HUES64 (cell line): ENCODE measurements around the gene MAPK13.

Source experiments
- H3K27ac ChIP-seq: 2 replicates; pipeline ENCODE4 v1.7.0; 2013; ENCODE audit warnings: low read depth, low read length, inconsistent platforms
- H3K27me3 ChIP-seq: 2 replicates; pipeline ENCODE4 v1.6.1; 2013; ENCODE audit warnings: mild to moderate bottlenecking, low read length; ENCODE audit not compliant: insufficient read depth
- H3K36me3 ChIP-seq: 2 replicates; pipeline ENCODE4 v1.6.1; 2013; ENCODE audit warnings: mild to moderate bottlenecking, low read length; ENCODE audit not compliant: insufficient read depth
- H3K4me1 ChIP-seq: 2 replicates; pipeline ENCODE4 v1.6.1; 2013; ENCODE audit warnings: mild to moderate bottlenecking, low read length, moderate library complexity; ENCODE audit not compliant: insufficient read depth
- H3K4me3 ChIP-seq: 2 replicates; pipeline ENCODE4 v1.5.1; 2013; ENCODE audit warnings: mild to moderate bottlenecking, low read length, moderate library complexity
- H3K9ac ChIP-seq: 2 replicates; pipeline ENCODE4 v1.6.1; 2013; ENCODE audit warnings: mild to moderate bottlenecking, low read depth, low read length
- H3K9me3 ChIP-seq: 2 replicates; pipeline ENCODE4 v1.6.1; 2013; ENCODE audit warnings: low read depth, low read length; ENCODE audit not compliant: insufficient read depth
- WGBS: fragments of 150-250, 120-280 bp; methylation state at CpG from one replicate; pipeline ENCODE4 v1.1.7; 2013; ENCODE audit warnings: missing lambda C conversion rate; 5-methylcytosine and 5-hydroxymethylcytosine counted together

The MAPK13 gene

DNA sequence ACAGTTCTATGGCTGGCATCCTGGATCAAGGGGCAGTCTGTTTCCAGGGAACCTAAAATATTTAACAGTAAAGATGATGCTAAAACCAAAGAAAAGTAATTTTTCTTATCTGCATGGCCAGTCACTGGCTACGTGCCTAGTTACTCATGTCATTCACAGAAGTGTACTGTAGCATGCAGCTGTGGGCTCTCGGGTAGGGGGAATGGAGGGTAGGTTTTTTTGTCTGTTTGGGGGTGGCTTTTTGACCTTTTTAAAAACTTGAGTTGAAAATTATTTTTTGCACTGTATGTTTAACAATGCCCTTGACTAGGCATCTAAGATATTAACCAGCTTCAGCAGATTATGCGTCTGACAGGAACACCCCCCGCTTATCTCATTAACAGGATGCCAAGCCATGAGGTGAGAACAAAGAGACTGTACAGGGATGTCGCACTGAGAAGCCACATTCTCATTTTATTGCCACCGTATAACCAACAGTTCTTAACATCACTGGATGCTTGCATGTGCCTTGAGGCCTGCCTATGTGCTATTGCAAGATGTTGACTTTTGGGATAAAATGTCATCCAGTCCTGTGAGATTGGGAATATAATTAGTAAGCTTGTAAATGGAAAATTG is 30.3 kb upstream of the MAPK13 start:
- Histone ChIP-seq H3K9me3 (no peaks in the 10 kb centered on the region), H3K9ac (no peak overlapping the region), H3K27ac (no peak overlapping the region), H3K4me3 (no peak overlapping the region), H3K4me1 (peaks cover 12% of the 10 kb centered on the region), H3K36me3 (peaks cover 42% of the 10 kb centered on the region), H3K27me3 (no peaks in the 10 kb centered on the region)
- 93% methylated on average over 6 of the region's 6 CpGs for WGBS

DNA sequence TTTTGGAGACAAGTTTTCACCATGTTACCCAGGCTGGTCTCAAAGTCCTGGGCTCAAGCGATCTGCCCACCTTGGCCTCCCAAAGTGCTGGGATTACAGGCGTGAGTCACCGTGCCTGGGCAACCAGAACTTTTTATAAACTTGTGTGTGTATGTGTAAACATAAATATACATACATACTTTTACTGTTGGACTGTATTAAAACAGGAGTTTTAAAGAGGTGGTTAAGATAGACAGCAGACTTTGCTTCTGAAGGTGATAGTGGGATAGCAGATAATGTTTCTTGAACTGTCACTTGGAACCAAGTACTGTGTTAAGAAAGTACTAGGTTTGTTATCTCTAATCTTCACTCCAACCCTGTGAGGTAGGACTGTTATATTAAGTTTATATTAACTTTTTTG is 28.6 kb upstream of the MAPK13 start:
- Histone ChIP-seq H3K9me3 (no peaks in the 10 kb centered on the region), H3K4me3 (no peak overlapping the region), H3K36me3 (peaks cover 41% of the 10 kb centered on the region), H3K27ac (no peak overlapping the region), H3K9ac (no peak overlapping the region), H3K4me1 (peaks cover 11% of the 10 kb centered on the region; the same call in 1 of the 2 replicates), H3K27me3 (no peaks in the 10 kb centered on the region)
- WGBS: 85% methylated on average over 2 of the region's 3 CpGs

DNA sequence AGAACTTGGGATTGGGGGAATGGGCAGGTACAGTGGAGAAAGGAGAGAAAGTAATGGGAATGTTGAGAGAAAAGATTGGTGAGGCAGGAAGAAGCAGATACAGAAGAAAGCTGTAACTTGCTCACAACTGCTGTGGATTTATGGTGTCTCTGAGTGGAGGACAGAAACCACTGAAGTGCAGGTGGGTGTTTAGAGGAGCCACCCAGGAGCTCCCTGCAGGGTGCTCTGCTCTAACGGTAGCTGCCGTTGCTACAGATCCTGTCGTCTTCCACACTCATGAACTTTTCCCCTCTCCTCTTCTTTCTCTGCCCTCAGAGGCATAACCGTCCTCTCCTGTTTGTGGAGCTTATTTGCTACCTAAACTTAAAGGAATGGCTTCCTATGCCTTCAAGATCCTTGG is 27.5 kb upstream of the MAPK13 start:
- WGBS: 71% methylated on average over 4 of the region's 4 CpGs
- peaks cover 43% of the 10 kb centered on the region for H3K36me3 ChIP-seq

DNA sequence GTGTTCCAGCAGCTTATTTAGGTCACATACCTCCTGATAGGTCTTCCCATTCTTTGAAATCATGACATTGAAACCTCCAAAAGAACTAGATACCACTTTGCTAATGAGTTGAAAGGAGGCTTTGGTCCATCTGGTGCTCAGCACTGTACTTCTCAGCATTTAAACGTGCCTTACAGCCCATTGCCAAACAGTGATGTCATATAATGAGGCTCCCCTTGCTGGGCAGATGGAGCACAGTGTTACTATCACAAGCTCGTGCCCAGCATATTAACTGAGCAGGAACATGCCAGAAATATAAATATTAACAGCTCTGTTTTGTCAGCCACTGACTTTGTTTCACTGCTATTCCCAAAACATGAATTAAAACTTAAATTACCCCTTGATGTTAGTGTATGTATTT is 25.5 kb upstream of the MAPK13 start:
- 92% methylated on average over 2 of the region's 2 CpGs for WGBS
- H3K9ac ChIP-seq: no peak overlapping the region
- H3K36me3 ChIP-seq: peaks cover 62% of the 10 kb centered on the region
- H3K4me1 ChIP-seq: no peaks in the 10 kb centered on the region
- no peak overlapping the region for H3K4me3 ChIP-seq
- H3K27ac ChIP-seq: no peak overlapping the region
- H3K9me3 ChIP-seq: no peaks in the 10 kb centered on the region
- H3K27me3 ChIP-seq: no peaks in the 10 kb centered on the region

More for the DNA sequence above, 27.5 kb upstream of the MAPK13 start:
- Histone ChIP-seq H3K27me3 (no peaks in the 10 kb centered on the region), H3K4me1 (peaks cover 11% of the 10 kb centered on the region; the same call in 1 of the 2 replicates), H3K9ac (no peak overlapping the region), H3K27ac (no peak overlapping the region), H3K4me3 (no peak overlapping the region), H3K9me3 (no peaks in the 10 kb centered on the region)

DNA sequence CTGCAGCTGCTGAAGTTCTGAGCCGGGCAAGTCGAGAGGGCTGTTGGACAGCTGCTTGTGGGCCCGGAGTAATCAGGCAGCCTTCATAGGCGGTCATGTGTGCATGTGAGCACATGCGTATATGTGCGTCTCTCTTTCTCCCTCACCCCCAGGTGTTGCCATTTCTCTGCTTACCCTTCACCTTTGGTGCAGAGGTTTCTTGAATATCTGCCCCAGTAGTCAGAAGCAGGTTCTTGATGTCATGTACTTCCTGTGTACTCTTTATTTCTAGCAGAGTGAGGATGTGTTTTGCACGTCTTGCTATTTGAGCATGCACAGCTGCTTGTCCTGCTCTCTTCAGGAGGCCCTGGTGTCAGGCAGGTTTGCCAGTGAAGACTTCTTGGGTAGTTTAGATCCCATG is 21.2 kb upstream of the MAPK13 start:
- peaks cover 51% of the 10 kb centered on the region for H3K36me3 ChIP-seq
- H3K9me3 ChIP-seq: no peaks in the 10 kb centered on the region
- no peak overlapping the region for H3K9ac ChIP-seq
- no peak overlapping the region for H3K27ac ChIP-seq
- H3K4me3 ChIP-seq: no peak overlapping the region
- no peaks in the 10 kb centered on the region for H3K4me1 ChIP-seq
- H3K27me3 ChIP-seq: no peaks in the 10 kb centered on the region
- WGBS: 93% methylated on average over 7 of the region's 7 CpGs

DNA sequence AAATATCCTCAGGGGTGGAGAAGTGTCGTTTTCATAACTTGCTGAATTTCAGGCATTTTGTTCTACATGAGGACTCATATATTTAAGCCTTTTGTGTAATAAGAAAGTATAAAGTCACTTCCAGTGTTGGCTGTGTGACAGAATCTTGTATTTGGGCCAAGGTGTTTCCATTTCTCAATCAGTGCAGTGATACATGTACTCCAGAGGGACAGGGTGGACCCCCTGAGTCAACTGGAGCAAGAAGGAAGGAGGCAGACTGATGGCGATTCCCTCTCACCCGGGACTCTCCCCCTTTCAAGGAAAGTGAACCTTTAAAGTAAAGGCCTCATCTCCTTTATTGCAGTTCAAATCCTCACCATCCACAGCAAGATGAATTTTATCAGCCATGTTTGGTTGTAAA is 20.3 kb upstream of the MAPK13 start:
- H3K36me3 ChIP-seq: peaks cover 46% of the 10 kb centered on the region
- H3K9me3 ChIP-seq: no peaks in the 10 kb centered on the region
- 91% methylated on average over 3 of the region's 3 CpGs for WGBS
- no peak overlapping the region for H3K9ac ChIP-seq
- no peaks in the 10 kb centered on the region for H3K27me3 ChIP-seq
- no peak overlapping the region for H3K4me3 ChIP-seq
- H3K27ac ChIP-seq: no peak overlapping the region
- H3K4me1 ChIP-seq: no peaks in the 10 kb centered on the region

DNA sequence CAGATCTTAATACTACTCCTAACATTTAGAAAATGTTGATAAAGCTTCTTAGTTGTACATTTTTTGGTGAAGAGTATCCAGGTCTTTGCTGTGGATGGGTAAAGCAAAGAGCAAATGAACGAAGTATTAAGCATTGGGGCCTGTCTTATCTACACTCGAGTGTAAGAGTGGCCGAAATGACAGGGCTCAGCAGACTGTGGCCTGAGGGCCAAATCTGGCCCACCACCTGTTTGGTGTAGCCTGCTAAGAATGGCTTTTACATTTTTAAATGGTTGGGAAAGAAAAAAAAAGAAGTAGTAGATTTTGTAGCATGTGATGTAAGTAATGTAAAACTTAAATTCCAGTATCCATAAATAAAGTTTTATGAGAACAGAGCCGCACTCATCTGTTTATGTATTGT is 19.4 kb upstream of the MAPK13 start:
- H3K27me3 ChIP-seq: no peaks in the 10 kb centered on the region
- H3K27ac ChIP-seq: no peak overlapping the region
- WGBS: 90% methylated on average over 4 of the region's 4 CpGs
- peaks cover 42% of the 10 kb centered on the region for H3K36me3 ChIP-seq
- H3K9me3 ChIP-seq: no peaks in the 10 kb centered on the region
- no peaks in the 10 kb centered on the region for H3K4me1 ChIP-seq
- H3K4me3 ChIP-seq: no peak overlapping the region
- H3K9ac ChIP-seq: no peak overlapping the region

DNA sequence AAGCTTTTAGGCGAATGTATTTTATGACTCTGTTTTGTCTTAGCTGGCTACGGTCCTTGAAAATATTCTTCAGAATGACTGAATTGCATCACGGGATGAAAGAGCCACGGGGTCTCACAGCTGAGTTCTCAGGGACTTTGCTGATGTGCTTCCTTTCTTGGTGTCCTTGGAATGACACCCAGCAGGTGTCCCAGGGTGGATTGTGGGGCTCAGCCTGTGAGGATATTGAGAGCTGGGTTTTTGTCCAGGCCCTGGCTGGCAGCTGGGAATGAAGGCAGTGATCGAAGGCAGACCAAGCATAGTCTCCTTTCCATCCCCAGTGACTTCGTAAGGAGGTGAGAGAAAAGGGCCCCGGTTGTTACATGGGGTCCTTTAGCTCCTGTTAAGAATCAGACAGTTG is 18.8 kb upstream of the MAPK13 start:
- 93% methylated on average over 7 of the region's 7 CpGs for WGBS
- H3K9ac ChIP-seq: no peak overlapping the region
- no peaks in the 10 kb centered on the region for H3K9me3 ChIP-seq
- H3K4me1 ChIP-seq: no peaks in the 10 kb centered on the region
- H3K4me3 ChIP-seq: no peak overlapping the region
- no peaks in the 10 kb centered on the region for H3K27me3 ChIP-seq
- no peak overlapping the region for H3K27ac ChIP-seq
- H3K36me3 ChIP-seq: peaks cover 42% of the 10 kb centered on the region

DNA sequence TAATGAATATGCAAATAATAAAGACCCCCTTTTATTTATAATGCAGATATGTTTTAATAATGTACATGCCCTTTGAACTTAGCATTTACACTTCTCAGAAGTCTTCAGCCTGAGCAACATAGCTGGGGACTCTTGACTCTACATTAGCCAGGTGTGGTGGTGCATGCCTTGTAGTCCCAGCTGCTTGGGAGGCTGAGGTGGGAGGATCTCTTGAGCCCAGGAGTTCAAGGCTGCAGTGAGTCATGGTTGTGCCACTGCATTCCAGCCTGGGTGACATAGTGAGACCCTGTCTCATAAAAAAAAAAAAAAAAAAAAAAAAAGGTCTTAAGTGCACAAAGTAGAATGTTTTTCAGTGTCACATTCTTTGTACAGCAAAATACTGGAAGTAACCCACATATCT is 17.3 kb upstream of the MAPK13 start:
- H3K27ac ChIP-seq: no peak overlapping the region
- no peak overlapping the region for H3K9ac ChIP-seq
- H3K4me3 ChIP-seq: no peak overlapping the region
- no peaks in the 10 kb centered on the region for H3K4me1 ChIP-seq
- H3K27me3 ChIP-seq: no peaks in the 10 kb centered on the region
- H3K36me3 ChIP-seq: peaks cover 32% of the 10 kb centered on the region
- H3K9me3 ChIP-seq: no peaks in the 10 kb centered on the region

DNA sequence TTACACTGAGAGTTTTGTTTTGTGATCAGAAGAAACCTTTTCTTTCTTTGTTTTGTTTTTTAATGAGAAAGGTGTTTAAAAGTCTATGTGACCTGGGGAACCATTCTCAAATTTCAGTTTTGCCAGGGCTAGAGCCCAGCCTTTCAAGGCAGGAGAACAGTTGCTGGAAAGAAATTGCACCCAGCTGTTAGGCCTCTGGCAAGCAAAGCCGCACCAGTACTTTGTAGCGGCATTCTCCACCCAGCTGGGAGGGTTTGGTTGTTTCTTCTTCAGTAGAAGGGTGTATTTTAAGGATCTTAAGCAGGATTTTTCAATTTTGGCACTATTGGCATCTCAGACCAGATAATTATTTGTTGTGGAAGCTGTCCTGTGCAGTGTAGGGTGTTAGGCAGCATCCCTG is 16.6 kb upstream of the MAPK13 start:
- WGBS: 84% methylated on average over 2 of the region's 2 CpGs
- H3K9ac ChIP-seq: no peak overlapping the region
- H3K36me3 ChIP-seq: peaks cover 25% of the 10 kb centered on the region
- no peaks in the 10 kb centered on the region for H3K4me1 ChIP-seq
- no peak overlapping the region for H3K27ac ChIP-seq
- H3K4me3 ChIP-seq: no peak overlapping the region
- no peaks in the 10 kb centered on the region for H3K27me3 ChIP-seq
- no peaks in the 10 kb centered on the region for H3K9me3 ChIP-seq

DNA sequence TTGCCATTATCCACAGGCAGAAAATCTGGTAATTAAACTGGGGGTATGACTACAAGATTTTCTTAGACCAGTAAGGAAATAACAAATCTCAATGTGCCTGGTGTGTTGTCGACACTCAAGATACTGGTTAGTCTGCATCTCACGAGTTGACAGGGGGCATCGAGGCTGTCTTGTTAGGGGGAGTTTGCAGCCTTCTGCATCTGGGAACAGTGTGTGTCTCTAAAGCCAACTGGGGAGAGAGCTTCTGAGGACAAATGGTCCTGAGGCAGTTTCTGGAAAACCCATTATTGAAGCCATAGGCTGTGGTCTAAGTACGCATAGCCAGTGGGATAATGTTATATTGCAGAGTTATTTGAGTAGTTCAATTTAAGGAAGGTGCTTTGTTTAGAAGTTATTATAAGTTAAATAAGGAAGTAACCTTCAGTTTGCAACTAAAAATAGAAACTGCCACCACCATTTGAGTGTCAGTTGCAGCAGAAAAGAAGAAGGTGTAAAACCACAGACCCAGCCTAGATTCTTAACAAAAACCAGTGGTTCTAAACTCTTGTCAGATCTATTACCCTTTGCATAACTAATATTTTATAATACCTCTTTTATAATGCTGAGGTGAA is 15.4 kb upstream of the MAPK13 start:
- WGBS: 91% methylated on average over 4 of the region's 4 CpGs
- Histone ChIP-seq H3K4me1 (no peaks in the 10 kb centered on the region), H3K36me3 (peaks cover 14% of the 10 kb centered on the region), H3K9ac (no peak overlapping the region), H3K4me3 (no peak overlapping the region), H3K27ac (no peak overlapping the region), H3K27me3 (no peaks in the 10 kb centered on the region), H3K9me3 (no peaks in the 10 kb centered on the region)

DNA sequence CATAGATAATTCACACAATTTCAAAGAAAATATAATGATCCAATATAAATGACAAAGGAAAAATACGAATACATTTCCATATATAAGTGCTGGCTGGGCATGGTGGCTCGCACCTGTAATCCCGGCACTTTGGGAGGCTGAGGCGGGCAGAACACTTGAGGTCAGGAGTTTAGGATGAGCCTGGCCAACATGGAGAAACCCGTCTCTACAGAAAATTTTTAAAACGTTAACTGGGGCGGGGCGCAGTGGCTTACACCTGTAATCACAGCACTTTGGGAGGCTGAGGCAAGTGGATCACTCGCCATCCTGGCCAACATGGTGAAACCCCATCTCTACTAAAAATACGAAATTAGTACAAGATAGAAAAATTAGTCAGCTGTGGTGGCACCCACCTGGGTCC is 14.9 kb upstream of the MAPK13 start:
- Histone ChIP-seq H3K4me1 (no peaks in the 10 kb centered on the region), H3K9me3 (no peaks in the 10 kb centered on the region), H3K4me3 (no peak overlapping the region), H3K9ac (no peak overlapping the region), H3K36me3 (peaks cover 9% of the 10 kb centered on the region), H3K27ac (no peak overlapping the region), H3K27me3 (no peaks in the 10 kb centered on the region)
- 94% methylated on average over 10 of the region's 10 CpGs for WGBS
